ENCODE measurements around the gene CDC6. TPM values are rescaled to one million over a fixed set of nuclear protein-coding genes. Genes with fewer than 3 reads are reported as not detected.

Gene CDC6
- total RNA-seq, 2 experiments from 2014 or later = 67.5 to 69.9 TPM

DNA sequence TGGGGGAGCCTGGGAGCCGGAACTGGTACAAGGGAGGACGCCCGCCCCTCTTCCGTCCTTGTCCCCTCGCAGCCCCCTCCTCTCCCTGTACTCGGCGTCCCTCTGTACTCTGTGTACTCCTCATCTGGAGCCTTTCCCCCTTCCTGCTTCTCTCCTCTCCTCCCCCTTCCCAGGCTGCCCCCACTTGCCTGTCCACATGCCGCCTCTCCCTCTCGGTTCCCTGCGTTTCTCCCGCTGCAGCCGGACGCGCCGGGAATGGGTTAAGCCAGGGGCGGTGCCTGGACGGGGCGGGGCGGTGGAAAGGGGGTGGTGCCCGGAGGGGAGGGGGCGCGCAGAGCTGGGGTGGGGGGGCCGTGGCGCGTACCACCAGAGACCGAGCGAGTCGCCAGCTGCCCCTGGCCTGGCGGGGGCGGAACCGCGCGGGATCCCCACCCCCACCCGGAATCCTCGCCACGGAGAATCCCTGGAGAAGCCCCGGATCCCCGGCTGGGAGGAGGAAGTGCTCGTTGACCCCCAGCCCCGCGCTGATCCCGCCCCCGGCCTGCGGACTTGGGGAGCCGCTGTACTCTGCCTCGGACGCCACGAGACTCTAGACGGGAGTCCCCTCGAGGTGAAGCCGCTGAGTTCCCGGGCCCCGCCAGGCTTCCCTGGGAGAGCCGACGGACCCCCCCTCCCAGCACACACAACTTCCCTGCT is 54.3 kb downstream of the CDC6 start:
- no peaks in the 10 kb centered on the region for H3K9me3 Mint-ChIP-seq
- peaks cover 58% of the 10 kb centered on the region for H3K36me3 Mint-ChIP-seq (ENCODE audit: low read depth)
- DNase-seq = peak; percentile 29
- CTCF ChIA-PET = interaction anchor here (0.9 to 2.2 kb wide), 7 partner anchors 13 to 58 kb away, joined by 3 to 11 read pairs (median 8); no protein-coding TSS in a partner anchor
- H3K27ac Mint-ChIP-seq = peak overlapping the region; percentile 52
- peak overlapping the region; percentile 65 for H3K4me3 Mint-ChIP-seq
- POLR2A ChIA-PET = interaction anchor here (1.1 to 4.3 kb wide), 6 partner anchors 13 to 123 kb away, joined by 4 to 36 read pairs (median 7); partner anchors contain the start of gene WIPF2
- no peaks in the 10 kb centered on the region for H3K27me3 Mint-ChIP-seq
- H3K4me1 Mint-ChIP-seq = peaks cover 88% of the 10 kb centered on the region

DNA sequence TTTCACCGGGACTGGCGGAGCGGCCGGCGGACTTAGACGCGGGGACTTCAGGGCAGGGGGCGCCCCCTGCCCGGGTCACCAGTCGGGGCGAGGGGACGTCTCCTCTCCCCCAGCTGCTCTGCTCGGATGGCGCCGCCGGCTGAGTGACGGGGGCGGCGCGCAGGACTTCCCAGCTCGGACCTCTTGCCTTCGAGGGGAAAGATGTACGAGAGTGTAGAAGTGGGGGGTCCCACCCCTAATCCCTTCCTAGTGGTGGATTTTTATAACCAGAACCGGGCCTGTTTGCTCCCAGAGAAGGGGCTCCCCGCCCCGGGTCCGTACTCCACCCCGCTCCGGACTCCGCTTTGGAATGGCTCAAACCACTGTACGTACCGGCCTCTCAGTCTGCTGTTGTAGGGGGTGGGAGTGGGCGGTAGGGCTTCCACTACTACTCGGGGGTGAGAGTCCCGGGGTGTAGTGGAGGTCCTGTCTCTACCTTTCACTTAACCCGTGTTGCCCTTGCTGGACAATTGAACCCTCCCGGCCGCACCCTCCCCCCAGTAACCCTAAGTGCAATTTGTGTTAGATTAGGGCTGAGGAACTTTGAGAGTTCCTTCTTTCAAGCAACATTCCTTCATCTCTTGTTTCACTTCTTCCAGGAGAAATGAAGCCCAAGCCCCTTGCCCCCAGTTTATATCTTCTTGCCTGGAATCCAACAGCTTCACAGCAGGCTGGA is 55.0 kb downstream of the CDC6 start:
- DNase-seq = no peak
- peak overlapping the region; percentile 36 for H3K27ac Mint-ChIP-seq
- peaks cover 52% of the 10 kb centered on the region for H3K36me3 Mint-ChIP-seq (ENCODE audit: low read depth)
- peak overlapping the region; percentile 59 for H3K4me3 Mint-ChIP-seq
- peaks cover 87% of the 10 kb centered on the region for H3K4me1 Mint-ChIP-seq
- ChIA-PET CTCF (interaction anchor here (1.9 kb wide), 1 partner anchor 40 kb away, joined by 6 read pairs; no protein-coding TSS in a partner anchor), POLR2A (interaction anchor here (1.2 kb wide), 1 partner anchor 37 kb away, joined by 3 read pairs; no protein-coding TSS in a partner anchor)
- H3K9me3 Mint-ChIP-seq = no peaks in the 10 kb centered on the region
- H3K27me3 Mint-ChIP-seq = no peaks in the 10 kb centered on the region

DNA sequence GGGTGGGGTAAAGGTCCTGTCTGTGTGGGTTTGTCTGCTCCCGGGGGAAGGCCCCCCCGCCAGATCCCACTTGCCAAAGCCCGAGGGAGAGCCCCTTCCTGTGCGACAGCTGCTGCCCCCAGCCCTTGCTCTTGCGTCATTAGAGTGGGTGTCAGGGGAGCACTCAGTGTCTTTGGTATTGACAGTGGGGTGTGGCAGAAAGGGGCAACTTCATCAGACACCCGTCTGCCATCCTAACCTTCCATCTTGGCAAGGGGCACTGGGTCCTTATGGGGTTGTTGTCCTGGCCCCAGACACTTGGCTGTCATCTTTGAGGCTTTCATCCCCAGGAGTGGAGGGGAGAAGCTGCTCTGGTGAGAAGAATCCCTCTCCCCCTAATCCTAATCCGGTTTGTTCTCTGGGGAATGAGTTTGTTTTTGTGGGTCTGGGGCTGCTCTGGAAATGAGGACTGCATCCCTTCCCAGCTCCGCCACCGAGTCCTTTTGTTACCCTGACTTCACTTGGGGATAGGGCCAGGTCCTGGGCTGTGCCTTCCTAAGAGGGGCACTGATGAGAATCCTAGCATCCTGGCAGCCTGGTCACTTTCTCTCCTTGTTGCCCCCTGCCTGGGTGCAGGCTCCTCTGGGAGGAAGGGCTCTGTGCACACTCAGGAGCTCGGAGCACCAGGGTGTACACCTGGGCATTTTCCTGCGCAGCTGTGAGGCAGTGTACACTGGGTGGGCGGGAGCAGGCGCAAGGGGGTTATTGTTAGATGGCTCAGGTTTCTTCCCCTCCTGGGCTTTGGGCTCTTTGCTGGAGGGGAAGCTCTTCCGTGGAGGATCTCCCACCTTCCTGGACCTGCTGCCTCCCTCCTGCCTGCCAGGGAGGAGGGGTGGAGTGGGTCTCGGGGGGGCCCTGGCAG is 55.8 kb downstream of the CDC6 start:
- peaks cover 45% of the 10 kb centered on the region for H3K36me3 Mint-ChIP-seq (ENCODE audit: low read depth)
- DNase-seq = no peak
- POLR2A ChIA-PET = interaction anchor here (0.9 to 1.2 kb wide), 4 partner anchors 13 to 38 kb away, joined by 3 to 4 read pairs (median 3); no protein-coding TSS in a partner anchor
- CTCF ChIA-PET = interaction anchor here (1.9 kb wide), 1 partner anchor 41 kb away, joined by 6 read pairs; no protein-coding TSS in a partner anchor
- no peaks in the 10 kb centered on the region for H3K9me3 Mint-ChIP-seq
- peaks cover 86% of the 10 kb centered on the region for H3K4me1 Mint-ChIP-seq
- peak overlapping the region; percentile 59 for H3K4me3 Mint-ChIP-seq
- H3K27ac Mint-ChIP-seq = peak overlapping the region; percentile 36
- H3K27me3 Mint-ChIP-seq = no peaks in the 10 kb centered on the region

DNA sequence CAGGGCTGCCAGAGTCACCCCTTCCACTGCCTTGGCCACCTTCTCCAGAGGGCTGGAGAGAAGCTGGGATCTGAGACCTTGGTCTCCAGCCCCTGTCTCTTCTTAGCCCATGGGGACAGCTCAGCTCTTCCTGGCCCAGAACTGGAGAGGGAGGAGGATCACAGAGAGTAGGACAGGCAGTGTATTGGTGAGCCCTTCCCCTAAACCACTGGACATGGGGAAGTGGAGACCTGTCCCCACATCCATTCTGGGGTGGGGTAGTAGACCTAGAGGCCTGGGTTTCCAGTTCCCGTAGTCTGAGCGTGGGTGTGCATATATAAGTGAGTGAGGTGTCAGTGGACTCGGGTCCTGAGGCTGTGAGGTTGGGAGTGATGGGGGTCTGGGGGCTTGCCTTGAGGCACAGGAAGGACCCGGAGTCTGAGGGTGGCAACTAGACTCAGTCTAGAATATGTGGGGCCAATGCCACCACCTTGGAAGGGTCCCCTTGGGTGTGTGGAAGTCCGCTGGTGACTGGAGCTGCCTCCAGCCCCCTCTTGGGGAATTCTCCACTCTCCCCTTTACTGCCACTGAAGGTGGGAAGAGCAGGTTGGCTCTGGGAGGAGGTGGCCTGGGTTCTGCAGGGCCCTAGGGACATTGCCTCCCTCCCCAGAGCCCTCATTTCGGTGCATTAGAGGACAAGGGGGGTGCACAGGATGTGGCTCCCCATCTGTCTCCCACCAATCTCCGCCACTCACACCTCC is 56.9 kb downstream of the CDC6 start:
- peak overlapping the region; percentile 28 for H3K4me3 Mint-ChIP-seq
- no peak for DNase-seq
- no peaks in the 10 kb centered on the region for H3K9me3 Mint-ChIP-seq
- peaks cover 83% of the 10 kb centered on the region for H3K4me1 Mint-ChIP-seq
- peak overlapping the region; percentile 64 for H3K27ac Mint-ChIP-seq
- CTCF ChIA-PET = interaction anchor here (1.5 to 2.4 kb wide), 3 partner anchors 10 to 42 kb away, joined by 3 to 10 read pairs (median 6); no protein-coding TSS in a partner anchor
- POLR2A ChIA-PET = interaction anchor here (0.9 to 3.6 kb wide), 9 partner anchors 10 to 232 kb away, joined by 3 to 14 read pairs (median 4); no protein-coding TSS in a partner anchor
- peaks cover 46% of the 10 kb centered on the region for H3K36me3 Mint-ChIP-seq (ENCODE audit: low read depth)
- no peaks in the 10 kb centered on the region for H3K27me3 Mint-ChIP-seq

DNA sequence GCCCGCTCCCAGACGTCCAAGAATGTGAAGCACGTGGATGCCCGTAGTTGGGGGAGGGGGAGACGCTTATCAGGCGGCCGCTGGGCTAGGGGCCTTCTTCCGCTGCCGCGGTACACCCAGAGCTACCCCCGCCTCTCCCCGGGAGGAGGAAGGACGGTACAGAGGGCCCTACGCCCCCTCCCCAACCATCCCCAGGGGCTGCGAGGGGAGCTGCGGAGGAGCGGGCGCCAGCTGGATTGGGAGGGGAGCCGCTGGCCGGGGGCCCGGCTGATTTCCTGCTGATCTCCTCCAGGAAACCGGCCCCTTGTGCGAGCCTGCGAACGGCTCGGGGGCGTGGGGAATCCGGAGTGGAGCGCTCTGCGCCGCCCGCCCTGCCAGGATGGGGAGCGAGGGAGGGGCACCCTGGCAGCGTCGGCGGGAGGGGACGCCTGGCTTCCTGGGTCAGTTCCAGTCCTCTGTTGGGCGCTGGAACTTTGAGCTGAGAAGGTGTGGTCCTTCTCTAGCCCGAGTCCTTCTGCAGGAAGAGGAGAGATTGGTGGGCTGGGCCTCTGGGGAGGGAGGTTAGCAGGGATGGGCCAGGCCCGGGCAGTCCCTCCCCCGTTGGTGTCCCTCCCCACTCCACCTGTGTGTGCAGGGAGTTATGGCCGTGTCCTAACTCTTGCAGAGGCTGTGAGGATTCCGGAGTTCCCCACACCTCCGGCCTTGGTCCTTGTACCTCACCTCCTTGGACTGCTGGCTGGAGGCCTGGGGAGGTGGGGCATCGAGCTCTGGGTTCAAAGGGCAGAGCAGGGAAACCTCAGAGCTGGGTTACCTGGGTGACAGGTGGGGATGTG is 57.7 kb downstream of the CDC6 start:
- Mint-ChIP-seq H3K27me3 (no peaks in the 10 kb centered on the region), H3K27ac (peak overlapping the region; percentile 64), H3K36me3 (ENCODE audit: low read depth) (peaks cover 48% of the 10 kb centered on the region), H3K4me3 (peak overlapping the region; percentile 28), H3K4me1 (peaks cover 79% of the 10 kb centered on the region), H3K9me3 (no peaks in the 10 kb centered on the region)
- DNase-seq = peak; percentile 34
- CTCF ChIA-PET = interaction anchor here (0.7 to 2.4 kb wide), 5 partner anchors 9 to 44 kb away, joined by 3 to 10 read pairs (median 3); no protein-coding TSS in a partner anchor
- POLR2A ChIA-PET = interaction anchor here (0.6 to 3.6 kb wide), 14 partner anchors 9 to 232 kb away, joined by 3 to 14 read pairs (median 4); partner anchors contain the start of genes CDC6, TOP2A and WIPF2

DNA sequence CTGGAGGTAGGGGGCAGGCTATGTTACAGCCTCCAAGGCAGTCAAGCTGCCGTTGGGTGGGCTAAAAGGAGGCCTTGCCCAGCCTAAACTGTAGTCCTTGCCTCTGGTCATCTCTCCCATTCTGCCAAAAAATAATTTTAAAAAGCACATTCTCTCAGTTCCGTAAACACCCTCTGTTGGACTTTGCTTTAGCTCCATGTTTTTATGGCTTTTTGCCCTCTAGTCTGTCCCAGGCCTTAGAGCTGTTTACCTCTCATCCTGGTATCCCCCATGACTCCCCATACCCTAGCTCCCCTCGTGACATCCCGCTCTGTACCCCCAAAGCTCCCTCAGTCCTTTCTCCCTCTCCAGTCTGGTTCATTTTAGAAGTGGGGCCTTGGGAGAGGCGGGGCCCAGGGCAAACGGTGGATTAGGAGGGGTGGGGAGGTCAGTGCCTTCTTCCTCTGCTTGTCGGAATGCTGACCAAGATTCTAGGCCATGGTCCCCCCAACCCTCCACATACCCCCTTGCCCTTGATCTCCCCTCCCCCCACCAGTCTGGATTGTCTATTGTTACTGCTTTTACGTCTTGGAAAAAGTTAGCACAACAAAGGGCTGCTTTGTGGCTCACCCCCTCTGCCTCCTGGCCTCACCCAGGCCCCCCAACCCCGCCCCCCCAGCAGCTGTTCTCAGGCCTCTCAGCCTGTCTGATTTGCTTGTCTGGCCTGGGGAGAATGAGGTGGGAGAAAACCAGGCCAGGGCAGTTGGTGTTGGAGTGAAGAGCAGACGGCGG is 58.5 kb downstream of the CDC6 start:
- Mint-ChIP-seq H3K9me3 (no peaks in the 10 kb centered on the region), H3K27me3 (no peaks in the 10 kb centered on the region), H3K27ac (peak overlapping the region; percentile 9), H3K4me3 (no peak overlapping the region), H3K4me1 (peaks cover 71% of the 10 kb centered on the region), H3K36me3 (ENCODE audit: low read depth) (peaks cover 41% of the 10 kb centered on the region)
- DNase-seq = no peak
- ChIA-PET POLR2A (interaction anchor here (0.6 to 3.6 kb wide), 15 partner anchors 9 to 233 kb away, joined by 3 to 14 read pairs (median 4); partner anchors contain the start of genes CDC6, TOP2A and WIPF2), CTCF (interaction anchor here (0.7 to 2.4 kb wide), 5 partner anchors 9 to 44 kb away, joined by 3 to 10 read pairs (median 3); no protein-coding TSS in a partner anchor)

DNA sequence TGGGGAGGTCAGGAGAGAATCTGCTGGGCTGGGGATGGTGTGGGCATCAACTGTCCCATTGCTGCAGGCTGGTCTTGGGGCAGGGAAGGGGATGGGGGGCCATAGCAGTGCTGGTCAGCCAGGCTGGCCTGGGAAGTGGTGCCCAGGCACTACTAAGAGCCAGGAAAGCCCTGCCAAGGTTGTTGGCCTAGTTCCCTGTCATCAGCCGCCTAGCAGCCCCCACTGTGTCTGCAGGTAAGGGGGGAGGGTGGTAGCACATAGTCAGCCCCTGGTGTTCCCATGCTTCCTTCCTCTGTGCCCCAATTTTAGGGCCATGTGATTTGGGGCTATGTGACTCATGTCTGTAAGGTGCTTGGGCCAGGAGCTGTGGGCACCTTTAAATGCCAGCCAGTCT is 59.1 kb downstream of the CDC6 start:
- POLR2A ChIA-PET = interaction anchor here (1.4 to 3.6 kb wide), 4 partner anchors 19 to 32 kb away, joined by 5 to 14 read pairs (median 10); no protein-coding TSS in a partner anchor
- peak overlapping the region; percentile 64 for H3K27ac Mint-ChIP-seq
- H3K4me1 Mint-ChIP-seq = peaks cover 71% of the 10 kb centered on the region

DNA sequence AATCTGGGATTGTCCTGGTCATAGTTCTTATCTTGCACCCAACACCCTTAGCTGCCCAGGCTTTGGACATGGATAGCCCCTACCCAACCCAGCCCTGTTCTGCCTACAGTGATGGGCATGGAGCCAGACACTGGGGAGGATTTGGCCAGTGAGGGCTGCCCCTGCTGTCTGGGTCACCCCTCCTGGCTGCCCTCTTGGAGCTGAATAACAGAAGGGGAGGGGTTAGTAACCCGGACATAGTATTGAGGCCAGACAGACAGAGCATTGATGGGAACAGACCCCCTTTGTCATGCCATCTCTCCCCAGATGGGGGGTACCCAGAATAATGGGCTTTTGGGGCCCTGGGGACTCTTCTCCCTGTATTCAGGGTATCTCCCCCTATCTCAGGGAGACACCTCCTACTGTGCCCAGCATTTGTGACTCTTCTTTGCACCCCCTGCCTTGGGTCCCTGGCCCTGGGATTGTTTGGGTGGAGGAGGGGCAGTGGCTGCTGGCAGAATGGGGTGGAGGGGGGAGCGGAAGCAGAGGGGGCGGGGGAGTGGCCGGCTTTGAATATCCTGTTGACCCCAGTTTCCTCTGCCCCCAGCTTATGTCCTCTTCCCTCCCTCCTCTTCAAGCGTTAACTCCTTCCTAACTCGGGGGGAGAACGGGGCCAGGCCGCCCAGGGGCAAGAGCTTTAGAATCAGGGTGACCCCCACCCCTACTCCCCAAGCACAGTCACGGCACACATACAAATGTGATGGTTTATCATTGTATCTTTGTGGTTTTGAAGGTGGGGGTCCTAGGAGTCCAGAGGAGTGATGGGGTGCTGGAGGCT is 59.8 kb downstream of the CDC6 start:
- H3K4me1 Mint-ChIP-seq = peaks cover 72% of the 10 kb centered on the region
- H3K4me3 Mint-ChIP-seq = no peak overlapping the region

More for the DNA sequence above, 59.1 kb downstream of the CDC6 start:
- no peaks in the 10 kb centered on the region for H3K9me3 Mint-ChIP-seq
- H3K4me3 Mint-ChIP-seq = no peak overlapping the region
- H3K36me3 Mint-ChIP-seq (ENCODE audit: low read depth) = peaks cover 43% of the 10 kb centered on the region
- CTCF ChIA-PET = interaction anchor here (2.4 kb wide), 1 partner anchor 8 kb away, joined by 10 read pairs; no protein-coding TSS in a partner anchor
- no peak for DNase-seq
- no peaks in the 10 kb centered on the region for H3K27me3 Mint-ChIP-seq

DNA sequence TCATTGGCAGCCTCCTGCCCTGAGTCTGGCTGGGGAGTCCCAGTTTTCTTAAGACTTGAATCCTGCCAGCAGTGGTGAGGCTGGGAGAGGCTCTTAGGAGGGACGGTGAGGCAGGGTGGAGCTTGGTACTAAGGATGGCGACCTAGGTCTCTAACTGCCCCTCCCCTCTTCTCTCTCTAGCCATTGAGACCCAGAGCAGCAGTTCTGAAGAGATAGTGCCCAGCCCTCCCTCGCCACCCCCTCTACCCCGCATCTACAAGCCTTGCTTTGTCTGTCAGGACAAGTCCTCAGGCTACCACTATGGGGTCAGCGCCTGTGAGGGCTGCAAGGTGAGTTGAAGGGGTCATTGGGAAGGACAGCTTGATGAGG is 60.4 kb downstream of the CDC6 start:
- CTCF ChIA-PET = no interaction called here
- H3K27ac Mint-ChIP-seq = peak overlapping the region; percentile 59
- POLR2A ChIA-PET = interaction anchor here (0.7 to 2.3 kb wide), 5 partner anchors 9 to 70 kb away, joined by 3 to 8 read pairs (median 4); partner anchors contain the start of gene TOP2A

More for the DNA sequence above, 59.8 kb downstream of the CDC6 start:
- CTCF ChIA-PET = no interaction called here
- H3K27ac Mint-ChIP-seq = peak overlapping the region; percentile 59
- peaks cover 50% of the 10 kb centered on the region for H3K36me3 Mint-ChIP-seq (ENCODE audit: low read depth)
- POLR2A ChIA-PET = interaction anchor here (0.9 to 3.6 kb wide), 5 partner anchors 8 to 70 kb away, joined by 3 to 13 read pairs (median 4); partner anchors contain the start of gene TOP2A
- no peaks in the 10 kb centered on the region for H3K9me3 Mint-ChIP-seq
- no peaks in the 10 kb centered on the region for H3K27me3 Mint-ChIP-seq
- no peak for DNase-seq

More for the DNA sequence above, 60.4 kb downstream of the CDC6 start:
- no peak for DNase-seq
- Mint-ChIP-seq H3K36me3 (ENCODE audit: low read depth) (peaks cover 49% of the 10 kb centered on the region), H3K9me3 (no peaks in the 10 kb centered on the region), H3K27me3 (no peaks in the 10 kb centered on the region), H3K4me3 (no peak overlapping the region), H3K4me1 (peaks cover 72% of the 10 kb centered on the region)

Data from activated CD4-positive, alpha-beta memory T cell treated with anti-CD3 and anti-CD28 coated beads, Interleukin-2, amount 10 ng/mL, durations not matched to agents 7 days and 5 days (primary cell).